ENCODE data around the gene THAP10.

The THAP10 gene

GRCh38 chr15:70833861-70834765 lies 58.1 kb downstream of the THAP10 start:
- no CpG with 5 or more reads among the region's 9 CpGs for WGBS (ENCODE audit: extremely low coverage, insufficient coverage, low lambda C conversion rate)
- Histone ChIP-seq H3K36me3 (ENCODE audit: control insufficient read depth, insufficient read depth, low read length) (no peaks in the 10 kb centered on the region), H3K27ac (ENCODE audit: low read depth, low read length) (peak overlapping the region; percentile 4), H3K4me1 (ENCODE audit: control insufficient read depth, low read depth, low read length) (peaks cover 5% of the 10 kb centered on the region), H2BK15ac (replicated peaks; ENCODE audit: low read depth) (no peak overlapping the region), H3K79me2 (ENCODE audit: control insufficient read depth, insufficient read depth, low read length) (no peaks in the 10 kb centered on the region), H2BK5ac (ENCODE audit: low read length) (peak overlapping the region; percentile 58), H3K27me3 (ENCODE audit: insufficient read depth, low read length, poor library complexity) (no peaks in the 10 kb centered on the region), H3K4me2 (ENCODE audit: low read length) (no peak overlapping the region), H2BK120ac (ENCODE audit: low read depth, low read length) (no peak overlapping the region), H3K4me3 (ENCODE audit: low read length) (no peak overlapping the region), H2AK5ac (ENCODE audit: low read length) (no peak overlapping the region), H3K18ac (ENCODE audit: low read length) (peak overlapping the region; percentile 56), H4K5ac (ENCODE audit: low read length) (no peak overlapping the region), H4K8ac (ENCODE audit: low read depth, low read length) (no peak overlapping the region), H3K23ac (ENCODE audit: low read length) (no peak overlapping the region), H3K79me1 (ENCODE audit: low read length) (no peaks in the 10 kb centered on the region), H3K56ac (ENCODE audit: low read length) (peak overlapping the region; percentile 73), H3K9ac (ENCODE audit: low read length) (peak overlapping the region; percentile 4), H3K4ac (ENCODE audit: low read depth, low read length) (no peak overlapping the region)
- DNase-seq: peak; percentile 79

GRCh38 chr15:70833422-70833821 lies 58.8 kb downstream of the THAP10 start:
- Histone ChIP-seq H3K79me1 (ENCODE audit: low read length) (no peaks in the 10 kb centered on the region), H4K8ac (ENCODE audit: low read depth, low read length) (no peak overlapping the region), H3K56ac (ENCODE audit: low read length) (no peak overlapping the region), H2BK120ac (ENCODE audit: low read depth, low read length) (no peak overlapping the region), H3K4me3 (ENCODE audit: low read length) (no peak overlapping the region), H3K9ac (ENCODE audit: low read length) (no peak overlapping the region), H3K27ac (ENCODE audit: low read depth, low read length) (no peak overlapping the region), H3K79me2 (ENCODE audit: control insufficient read depth, insufficient read depth, low read length) (no peaks in the 10 kb centered on the region), H4K5ac (ENCODE audit: low read length) (no peak overlapping the region), H3K23ac (ENCODE audit: low read length) (no peak overlapping the region), H3K36me3 (ENCODE audit: control insufficient read depth, insufficient read depth, low read length) (no peaks in the 10 kb centered on the region), H3K4ac (ENCODE audit: low read depth, low read length) (no peak overlapping the region), H3K18ac (ENCODE audit: low read length) (no peak overlapping the region), H2BK5ac (ENCODE audit: low read length) (no peak overlapping the region), H3K4me2 (ENCODE audit: low read length) (no peak overlapping the region), H3K27me3 (ENCODE audit: insufficient read depth, low read length, poor library complexity) (no peaks in the 10 kb centered on the region), H2AK5ac (ENCODE audit: low read length) (no peak overlapping the region), H3K4me1 (ENCODE audit: control insufficient read depth, low read depth, low read length) (peaks cover 5% of the 10 kb centered on the region), H2BK15ac (replicated peaks; ENCODE audit: low read depth) (no peak overlapping the region)
- no peak for DNase-seq
- WGBS (ENCODE audit: extremely low coverage, insufficient coverage, low lambda C conversion rate): no CpG with 5 or more reads among the region's 3 CpGs

- Histone ChIP-seq H3K27me3 (ENCODE audit: insufficient read depth, low read length, poor library complexity) (no peaks in the 10 kb centered on the region), H4K8ac (ENCODE audit: low read depth, low read length) (no peak overlapping the region), H3K79me1 (ENCODE audit: low read length) (no peaks in the 10 kb centered on the region), H3K4me2 (ENCODE audit: low read length) (no peak overlapping the region), H3K4me1 (ENCODE audit: control insufficient read depth, low read depth, low read length) (peaks cover 5% of the 10 kb centered on the region), H3K4me3 (ENCODE audit: low read length) (no peak overlapping the region), H2BK15ac (replicated peaks; ENCODE audit: low read depth) (no peak overlapping the region), H3K18ac (ENCODE audit: low read length) (no peak overlapping the region), H3K23ac (ENCODE audit: low read length) (no peak overlapping the region), H2BK5ac (ENCODE audit: low read length) (no peak overlapping the region), H3K27ac (ENCODE audit: low read depth, low read length) (no peak overlapping the region), H3K56ac (ENCODE audit: low read length) (no peak overlapping the region), H3K36me3 (ENCODE audit: control insufficient read depth, insufficient read depth, low read length) (no peaks in the 10 kb centered on the region), H3K79me2 (ENCODE audit: control insufficient read depth, insufficient read depth, low read length) (no peaks in the 10 kb centered on the region), H3K9ac (ENCODE audit: low read length) (no peak overlapping the region), H2BK120ac (ENCODE audit: low read depth, low read length) (no peak overlapping the region), H4K5ac (ENCODE audit: low read length) (no peak overlapping the region), H3K4ac (ENCODE audit: low read depth, low read length) (no peak overlapping the region), H2AK5ac (ENCODE audit: low read length) (no peak overlapping the region)
- no peak for DNase-seq
- no CpG with 5 or more reads among the region's 20 CpGs for WGBS (ENCODE audit: extremely low coverage, insufficient coverage, low lambda C conversion rate)
Observed at GRCh38 chr15:70832176-70832575, 60.1 kb downstream of the THAP10 start.
